Glomerular endothelial cell (primary cell): ENCODE results near the gene KHDRBS2. TPM values are rescaled to one million over a fixed set of nuclear protein-coding genes. Genes with fewer than 3 reads are reported as not detected.

Experiments
- DNase-seq: peaks from one replicate; pipeline ENCODE4 v3.0.0-alpha.2; 2011; ENCODE audit warnings: low read depth, low spot score; ENCODE audit errors: extremely low read depth
- total RNA-seq: library from RNA; depleted of rRNA; stranded (reverse); fragments of >200 nt; gene quantifications from 2 replicates; pipeline ENCODE4 v1.2.3, GENCODE V29; 2015

The KHDRBS2 gene
- not detected in 2 replicates for total RNA-seq

- no peak for DNase-seq
Measured at GRCh38 chr6:62285612-62286469, at the start of gene KHDRBS2. TSS of gene KHDRBS2 (minus strand) at chr6:62286225.

DNA sequence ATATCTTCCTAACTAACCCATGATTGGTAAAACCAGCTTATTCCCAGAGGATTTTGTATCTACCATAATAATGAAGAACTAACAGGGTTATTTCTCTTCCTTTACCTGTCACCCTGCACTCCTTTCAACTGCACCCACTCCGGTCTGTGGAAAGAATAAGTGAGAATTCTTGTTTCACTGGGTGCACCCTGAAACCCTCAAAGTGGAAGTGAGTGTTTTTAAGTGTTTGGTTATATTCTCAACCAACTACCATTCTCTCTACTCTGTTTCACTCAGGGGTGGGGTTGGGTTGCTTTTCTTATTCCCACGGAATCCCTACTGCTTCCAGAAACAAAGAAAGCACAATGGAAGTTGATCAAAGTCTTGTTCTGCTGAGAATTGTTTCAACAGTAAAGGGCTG is 42.6 kb upstream of the KHDRBS2 start:
- no peak for DNase-seq

- DNase-seq, result no peak
Measured at GRCh38 chr6:62324834-62325233, 38.8 kb upstream of the KHDRBS2 start.

GRCh38 chr6:62323818-62324431 is 37.9 kb upstream of the KHDRBS2 start:
- DNase-seq, result no peak

DNA sequence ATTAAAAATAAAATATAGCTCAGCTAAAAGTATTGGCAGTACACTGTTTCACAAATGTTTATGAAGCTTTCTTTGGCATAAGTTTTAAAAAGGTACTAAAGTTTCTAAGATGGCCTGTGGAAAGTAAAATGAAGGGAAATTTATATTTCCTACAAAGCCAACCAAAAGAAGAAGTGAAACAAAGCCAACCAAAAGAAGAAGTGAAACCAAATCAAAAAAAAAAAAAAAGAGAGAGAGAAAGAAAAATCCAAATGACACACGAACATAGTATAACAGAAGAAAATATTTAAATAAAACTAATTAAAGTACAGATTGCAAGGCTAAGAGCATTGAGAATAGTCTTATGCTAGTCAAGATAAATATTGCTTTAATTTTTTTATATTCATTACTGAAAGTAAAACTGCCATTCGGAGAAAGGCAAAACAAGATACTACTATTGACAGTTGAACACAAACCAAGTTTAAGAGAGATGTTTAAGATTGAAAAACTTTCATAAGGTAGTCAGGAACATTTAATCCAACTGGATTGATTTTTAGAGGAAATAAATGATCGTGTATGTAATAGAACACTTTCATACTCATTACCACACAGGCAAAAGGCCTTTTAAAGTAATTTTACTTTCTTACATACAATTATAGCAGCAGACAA is 12.8 kb upstream of the KHDRBS2 start:
- DNase-seq, result no peak

DNA sequence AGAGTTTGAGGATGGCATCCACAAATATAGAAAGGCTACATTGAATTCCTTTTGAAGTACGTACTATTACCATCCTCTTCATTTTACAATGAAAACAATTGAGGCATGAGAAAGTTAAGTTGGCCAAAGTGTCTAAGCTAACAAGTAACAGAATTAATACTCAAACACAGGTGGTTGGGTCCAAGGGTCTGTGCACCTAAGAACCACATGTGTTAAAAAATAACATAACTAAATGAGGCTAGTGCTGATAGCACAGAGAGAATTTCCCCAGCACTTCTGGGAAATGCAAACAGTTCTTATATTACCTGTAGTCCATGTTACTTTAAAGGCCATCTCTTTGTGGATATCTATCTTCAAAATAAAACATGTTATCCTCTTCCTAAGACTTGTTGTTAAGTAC is 10.5 kb upstream of the KHDRBS2 start:
- no peak for DNase-seq

GRCh38 chr6:62288974-62289373 is 2.9 kb upstream of the KHDRBS2 start:
- no peak for DNase-seq

DNA sequence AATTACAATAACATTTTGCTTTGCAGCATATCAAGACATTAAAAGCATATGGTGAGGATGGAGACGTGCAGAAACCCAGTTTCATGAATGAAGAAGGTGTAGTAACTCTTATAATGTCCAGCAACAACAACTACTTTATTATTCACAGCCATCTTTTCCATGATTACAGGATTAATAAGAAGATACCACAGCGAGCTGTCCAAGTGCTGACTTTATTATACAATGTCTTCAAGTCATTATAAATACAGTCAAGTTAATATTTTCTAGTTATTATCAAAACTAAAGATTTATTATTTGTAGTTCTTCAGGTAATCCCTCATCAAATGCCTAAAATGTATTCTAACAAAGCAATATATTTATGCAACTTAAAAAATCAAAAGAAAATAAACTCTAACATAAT is 2.5 kb upstream of the KHDRBS2 start:
- DNase-seq, result no peak

- DNase-seq, result no peak
Measured at GRCh38 chr6:62286470-62286843, 432 bp upstream of the KHDRBS2 start.

DNA sequence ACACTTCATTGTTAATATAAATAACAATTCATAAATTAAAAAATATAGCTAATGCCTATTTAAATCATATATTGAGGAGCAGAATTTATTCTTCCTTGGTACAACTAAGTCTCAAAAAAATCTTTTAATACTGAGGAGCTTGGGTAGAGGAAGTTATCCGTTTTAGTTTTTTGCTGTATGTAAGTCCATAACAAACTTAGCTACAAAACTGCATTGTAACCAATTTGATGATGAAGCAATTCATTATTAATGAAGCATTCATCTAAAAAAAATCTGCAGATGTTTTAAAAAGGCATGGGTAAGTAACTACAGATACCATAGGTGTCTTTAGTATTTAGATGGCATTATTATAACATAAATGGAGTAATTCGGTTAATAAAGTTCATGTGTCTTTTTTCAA is 1.3 kb downstream of the KHDRBS2 start:
- DNase-seq, result no peak

GRCh38 chr6:62283796-62284411 is 2.1 kb downstream of the KHDRBS2 start:
- no peak for DNase-seq

DNA sequence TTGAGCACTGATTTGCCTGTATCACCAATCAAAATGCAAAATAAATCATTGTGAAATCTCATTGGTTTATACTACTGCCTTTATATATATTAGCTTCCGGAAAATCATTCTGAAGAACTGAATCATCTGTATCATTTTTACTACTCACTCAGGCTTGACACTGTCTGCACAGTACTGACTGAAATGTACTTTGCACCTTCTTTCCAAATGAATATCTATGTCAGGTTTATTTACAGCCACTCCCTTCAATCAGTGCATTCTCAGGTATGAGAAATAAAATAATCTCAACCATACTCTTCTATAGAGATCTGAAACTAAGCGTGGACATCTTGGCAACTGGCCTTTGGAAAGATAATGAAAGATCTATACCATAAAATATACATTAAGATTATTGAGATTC is 2.7 kb downstream of the KHDRBS2 start:
- DNase-seq, result no peak

DNA sequence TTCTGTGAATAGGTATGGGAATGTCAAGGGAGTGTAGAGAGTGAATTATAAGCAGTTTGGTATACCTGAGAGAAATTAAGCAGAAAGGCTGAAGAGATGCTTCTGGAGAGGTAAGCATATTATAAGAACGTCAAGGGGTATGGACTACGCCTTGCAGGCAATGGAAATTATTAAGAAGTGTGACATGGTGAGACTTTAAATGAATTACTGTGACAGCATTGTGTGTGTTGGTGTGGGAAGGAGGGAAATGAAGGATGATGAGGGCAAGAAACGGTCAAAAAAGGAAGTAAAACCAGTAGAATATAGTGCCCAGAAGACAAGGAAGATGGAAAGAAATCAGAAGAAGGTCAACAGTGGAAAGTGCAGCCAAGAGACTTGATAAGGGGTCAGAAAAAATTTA is 5.9 kb downstream of the KHDRBS2 start:
- no peak for DNase-seq

GRCh38 chr6:62272114-62272513 is 13.9 kb downstream of the KHDRBS2 start:
- no peak for DNase-seq

- DNase-seq, result no peak
Measured at GRCh38 chr6:62265906-62266525, 20.0 kb downstream of the KHDRBS2 start.

DNA sequence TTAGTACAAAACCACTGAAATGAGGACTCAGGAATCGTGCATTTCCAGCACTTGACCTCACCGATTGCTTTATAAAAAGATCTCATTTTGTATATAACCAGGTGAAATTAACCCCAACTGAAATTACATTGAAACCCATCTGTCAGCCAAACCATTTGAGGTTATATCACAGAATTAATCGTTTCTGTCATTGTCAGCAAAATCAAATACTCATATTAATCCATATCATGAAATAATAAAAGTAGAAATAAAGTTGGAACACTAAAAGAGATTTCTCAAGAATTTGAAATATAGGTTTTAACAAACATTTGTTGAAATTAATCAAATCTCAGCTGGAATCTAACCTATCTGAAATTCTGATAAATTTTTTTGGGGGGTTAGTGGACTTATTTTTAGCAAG is 23.7 kb downstream of the KHDRBS2 start:
- DNase-seq, result no peak

DNA sequence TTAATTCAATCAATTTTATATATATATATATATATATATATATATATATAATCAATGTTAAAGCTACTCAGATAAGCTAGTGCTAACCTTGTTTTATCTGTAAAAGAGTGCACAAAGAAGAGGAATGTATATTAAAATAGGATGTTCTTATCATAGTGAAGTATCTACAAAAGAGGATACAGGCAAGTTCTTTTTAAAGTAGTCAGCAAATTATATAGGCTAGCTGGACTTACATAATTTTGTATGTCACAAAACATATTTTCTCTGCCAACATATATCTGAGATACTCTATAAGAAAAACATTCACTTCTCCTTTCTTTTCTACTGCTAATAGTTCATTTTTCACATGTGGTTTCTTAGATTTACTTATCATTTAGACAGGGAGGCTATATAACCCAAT is 39.9 kb downstream of the KHDRBS2 start:
- DNase-seq, result no peak

DNA sequence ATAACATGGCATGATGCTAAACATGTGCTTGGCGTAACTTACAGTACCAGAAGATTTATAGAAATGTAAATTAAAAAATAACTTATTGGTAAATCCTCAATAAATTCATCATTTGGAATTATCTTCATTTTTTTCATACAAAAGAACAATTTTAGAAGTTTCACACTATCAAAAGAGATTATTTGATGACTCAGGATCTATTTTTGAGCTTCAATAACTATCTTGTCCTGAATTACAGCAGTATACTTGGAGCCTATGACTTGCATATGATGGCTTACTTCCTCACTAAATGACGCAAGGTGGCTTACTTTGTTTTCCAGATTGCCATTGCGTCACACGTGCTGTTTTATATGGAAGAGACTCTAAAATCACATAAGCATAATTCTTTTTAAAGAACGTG is 49.2 kb downstream of the KHDRBS2 start:
- no peak for DNase-seq

GRCh38 chr6:62229231-62229630 is 56.8 kb downstream of the KHDRBS2 start:
- no peak for DNase-seq

DNA sequence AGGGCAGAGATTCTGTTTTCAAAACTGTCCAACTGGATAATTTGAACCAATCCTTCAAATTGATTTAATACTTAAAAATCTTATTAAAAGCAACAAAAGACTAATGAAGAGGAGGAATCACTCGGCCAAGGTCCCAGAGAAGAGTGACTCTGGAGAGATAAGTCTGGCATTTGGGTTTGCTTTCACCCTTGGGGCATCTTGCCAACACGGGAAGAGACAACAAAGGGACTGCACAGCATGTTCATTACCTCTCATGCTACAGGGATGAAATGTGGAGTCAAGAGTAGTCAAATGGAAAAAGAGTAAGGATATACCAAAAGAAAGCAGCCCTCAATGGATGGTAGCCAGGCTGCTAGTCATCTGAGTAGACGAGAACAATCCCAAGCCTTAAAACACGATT is 68.2 kb downstream of the KHDRBS2 start:
- DNase-seq, result no peak

- no peak for DNase-seq
Measured at GRCh38 chr6:62202078-62202477, 83.9 kb downstream of the KHDRBS2 start.
